ENCODE data around the gene CTSS. TPM values are rescaled to one million over a fixed set of nuclear protein-coding genes. Genes with fewer than 3 reads are reported as not detected.

Gene CTSS
- total RNA-seq, 4 donors from 2014 or later, result 72.2 to 903 (median 174) TPM

GRCh38 chr1:150807249-150808023, 41.9 kb upstream of the CTSS start:
- TF ChIP-seq CTCF (IDR thresholded peaks at IDR 0.05; ENCODE audit: low read depth), result no peak

- TF ChIP-seq CTCF (IDR thresholded peaks at IDR 0.05; ENCODE audit: low read depth), result no peak
Observed at GRCh38 chr1:150805899-150806298, 40.3 kb upstream of the CTSS start.

GRCh38 chr1:150804671-150805070, 39.1 kb upstream of the CTSS start:
- TF ChIP-seq CTCF (IDR thresholded peaks at IDR 0.05; ENCODE audit: low read depth), result no peak

GRCh38 chr1:150799089-150799488, 33.5 kb upstream of the CTSS start:
- no peak for TF ChIP-seq CTCF (IDR thresholded peaks at IDR 0.05; ENCODE audit: low read depth)

- no peak for TF ChIP-seq CTCF (IDR thresholded peaks at IDR 0.05; ENCODE audit: low read depth)
Observed at GRCh38 chr1:150798525-150798924, 32.9 kb upstream of the CTSS start.

- TF ChIP-seq CTCF (IDR thresholded peaks at IDR 0.05; ENCODE audit: low read depth), result no peak
Observed at GRCh38 chr1:150796374-150796773, 30.8 kb upstream of the CTSS start.

GRCh38 chr1:150793221-150793620, 27.6 kb upstream of the CTSS start:
- no peak for TF ChIP-seq CTCF (IDR thresholded peaks at IDR 0.05; ENCODE audit: low read depth)
